Measurements from ENCODE around the gene PFDN4.
"Not testable (repeated sequence)": the region's sequence is repeated elsewhere in the genome, so short reads cannot be mapped to it uniquely, and the experiment has no call there.

Gene PFDN4

GRCh38 chr20:54234991-54235390 is 27.1 kb downstream of the PFDN4 start:
- DNase-seq (ENCODE audit: low read depth) = peak; percentile 78
- H3K9me3 ChIP-seq (ENCODE audit: control insufficient read depth, low read length) = peaks cover 3% of the 10 kb centered on the region
- peaks cover 11% of the 10 kb centered on the region for H3K27me3 ChIP-seq (replicated peaks; ENCODE audit: control insufficient read depth, insufficient read depth, low read length)
- H3K36me3 ChIP-seq (ENCODE audit: control insufficient read depth, insufficient read depth, low read length, severe bottlenecking) = no peaks in the 10 kb centered on the region
- no peak overlapping the region for H3K4me3 ChIP-seq (ENCODE audit: low read length)
- no peak overlapping the region for H3K9ac ChIP-seq (ENCODE audit: low read length)
- H3K4me1 ChIP-seq (ENCODE audit: control insufficient read depth, insufficient read depth, low read length) = peaks cover 13% of the 10 kb centered on the region

GRCh38 chr20:54237116-54237943 is 29.4 kb downstream of the PFDN4 start:
- no peak for DNase-seq (ENCODE audit: low read depth)
- no peak overlapping the region for H3K9ac ChIP-seq (ENCODE audit: low read length)
- peaks cover 3% of the 10 kb centered on the region for H3K9me3 ChIP-seq (ENCODE audit: control insufficient read depth, low read length)
- peaks cover 11% of the 10 kb centered on the region for H3K27me3 ChIP-seq (replicated peaks; ENCODE audit: control insufficient read depth, insufficient read depth, low read length)
- no peaks in the 10 kb centered on the region for H3K4me1 ChIP-seq (ENCODE audit: control insufficient read depth, insufficient read depth, low read length)
- H3K36me3 ChIP-seq (ENCODE audit: control insufficient read depth, insufficient read depth, low read length, severe bottlenecking) = no peaks in the 10 kb centered on the region
- no peak overlapping the region for H3K4me3 ChIP-seq (ENCODE audit: low read length)

- Histone ChIP-seq H3K9ac (ENCODE audit: low read length) (no peak overlapping the region), H3K4me1 (ENCODE audit: control insufficient read depth, insufficient read depth, low read length) (no peaks in the 10 kb centered on the region), H3K4me3 (ENCODE audit: low read length) (no peak overlapping the region), H3K36me3 (ENCODE audit: control insufficient read depth, insufficient read depth, low read length, severe bottlenecking) (no peaks in the 10 kb centered on the region), H3K9me3 (ENCODE audit: control insufficient read depth, low read length) (peaks cover 7% of the 10 kb centered on the region), H3K27me3 (replicated peaks; ENCODE audit: control insufficient read depth, insufficient read depth, low read length) (no peaks in the 10 kb centered on the region)
- no peak for DNase-seq (ENCODE audit: low read depth)
Observed at GRCh38 chr20:54244113-54244512, 36.2 kb downstream of the PFDN4 start.

DNA sequence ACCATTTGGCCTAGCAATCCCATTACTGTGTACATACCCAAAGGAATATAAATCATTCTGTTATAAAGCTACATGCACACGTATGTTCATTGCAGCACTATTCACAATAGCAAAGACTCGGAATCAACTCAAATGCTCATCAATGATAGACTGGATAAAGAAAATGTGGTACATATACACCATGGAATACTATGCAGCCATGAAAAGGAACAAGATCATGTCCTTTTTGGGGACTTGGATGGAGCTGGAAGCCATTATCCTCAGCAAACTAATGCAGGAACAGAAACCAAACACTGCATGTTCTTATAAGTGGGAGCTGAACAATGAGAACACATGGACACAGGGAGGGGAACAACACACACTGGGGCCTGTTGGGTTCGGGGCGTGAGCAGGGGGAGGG is 40.8 kb downstream of the PFDN4 start:
- H3K4me3 ChIP-seq (ENCODE audit: low read length); H3K4me1 ChIP-seq (ENCODE audit: control insufficient read depth, insufficient read depth, low read length); H3K27me3 ChIP-seq (replicated peaks; ENCODE audit: control insufficient read depth, insufficient read depth, low read length); H3K36me3 ChIP-seq (ENCODE audit: control insufficient read depth, insufficient read depth, low read length, severe bottlenecking); H3K9ac ChIP-seq (ENCODE audit: low read length); H3K9me3 ChIP-seq (ENCODE audit: control insufficient read depth, low read length); DNase-seq (ENCODE audit: low read depth): not testable (repeated sequence)

GRCh38 chr20:54250691-54251090 is 42.8 kb downstream of the PFDN4 start:
- no peaks in the 10 kb centered on the region for H3K36me3 ChIP-seq (ENCODE audit: control insufficient read depth, insufficient read depth, low read length, severe bottlenecking)
- no peak for DNase-seq (ENCODE audit: low read depth)

DNA sequence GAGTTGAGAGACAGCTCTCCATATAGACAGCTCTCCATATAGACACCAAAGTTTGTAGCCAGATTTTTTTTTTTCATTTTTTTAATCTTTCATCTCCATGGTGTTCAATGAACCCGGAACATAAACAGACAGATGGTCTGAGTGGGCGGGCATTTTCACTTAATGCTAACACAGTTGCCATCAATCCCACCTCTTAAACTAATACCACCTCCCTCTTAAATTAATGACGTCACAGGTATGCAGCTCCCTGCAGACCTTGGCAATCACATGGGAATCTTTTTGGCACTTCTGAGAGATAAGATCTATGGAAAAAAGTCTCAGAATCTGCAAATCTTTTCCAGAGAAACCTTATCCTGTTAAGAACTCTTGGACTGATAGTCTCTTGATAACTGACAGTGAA is 43.2 kb downstream of the PFDN4 start:
- peaks cover 7% of the 10 kb centered on the region for H3K9me3 ChIP-seq (ENCODE audit: control insufficient read depth, low read length)
- no peaks in the 10 kb centered on the region for H3K36me3 ChIP-seq (ENCODE audit: control insufficient read depth, insufficient read depth, low read length, severe bottlenecking)
- no peak for DNase-seq (ENCODE audit: low read depth)
- no peak overlapping the region for H3K9ac ChIP-seq (ENCODE audit: low read length)
- H3K4me3 ChIP-seq (ENCODE audit: low read length) = no peak overlapping the region
- peaks cover 13% of the 10 kb centered on the region for H3K4me1 ChIP-seq (ENCODE audit: control insufficient read depth, insufficient read depth, low read length)
- no peaks in the 10 kb centered on the region for H3K27me3 ChIP-seq (replicated peaks; ENCODE audit: control insufficient read depth, insufficient read depth, low read length)

More at GRCh38 chr20:54250691-54251090, 42.8 kb downstream of the PFDN4 start:
- no peaks in the 10 kb centered on the region for H3K27me3 ChIP-seq (replicated peaks; ENCODE audit: control insufficient read depth, insufficient read depth, low read length)
- H3K4me1 ChIP-seq (ENCODE audit: control insufficient read depth, insufficient read depth, low read length) = peaks cover 10% of the 10 kb centered on the region
- H3K9ac ChIP-seq (ENCODE audit: low read length) = no peak overlapping the region
- H3K4me3 ChIP-seq (ENCODE audit: low read length) = no peak overlapping the region
- peaks cover 7% of the 10 kb centered on the region for H3K9me3 ChIP-seq (ENCODE audit: control insufficient read depth, low read length)

GRCh38 chr20:54254596-54254995 is 46.7 kb downstream of the PFDN4 start:
- H3K36me3 ChIP-seq (ENCODE audit: control insufficient read depth, insufficient read depth, low read length, severe bottlenecking) = no peaks in the 10 kb centered on the region
- no peaks in the 10 kb centered on the region for H3K27me3 ChIP-seq (replicated peaks; ENCODE audit: control insufficient read depth, insufficient read depth, low read length)
- H3K9ac ChIP-seq (ENCODE audit: low read length) = no peak overlapping the region
- peak; percentile 27 for DNase-seq (ENCODE audit: low read depth)
- H3K4me3 ChIP-seq (ENCODE audit: low read length) = no peak overlapping the region
- no peaks in the 10 kb centered on the region for H3K9me3 ChIP-seq (ENCODE audit: control insufficient read depth, low read length)
- H3K4me1 ChIP-seq (ENCODE audit: control insufficient read depth, insufficient read depth, low read length) = peaks cover 26% of the 10 kb centered on the region

GRCh38 chr20:54255157-54255556 is 47.3 kb downstream of the PFDN4 start:
- peak; percentile 69 for DNase-seq (ENCODE audit: low read depth)
- H3K36me3 ChIP-seq (ENCODE audit: control insufficient read depth, insufficient read depth, low read length, severe bottlenecking) = no peaks in the 10 kb centered on the region

DNA sequence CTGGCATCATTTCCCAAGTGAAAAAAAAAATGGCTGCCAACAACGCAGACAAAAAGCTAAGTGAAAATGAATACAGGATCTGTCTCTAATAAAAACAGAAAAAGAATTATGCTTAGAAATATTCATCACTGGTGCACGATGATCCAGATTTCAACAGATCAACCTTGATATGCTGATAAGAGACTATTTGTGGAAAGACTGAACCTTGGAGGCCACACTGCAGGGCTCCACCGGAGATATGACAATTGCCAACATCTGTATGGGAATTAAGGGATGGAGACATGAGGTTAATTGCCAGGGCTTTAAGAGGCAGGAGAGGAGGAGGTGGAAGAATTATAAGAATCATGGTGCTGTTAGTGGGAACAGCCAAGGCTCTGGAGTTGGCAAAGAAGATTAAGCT is 48.3 kb downstream of the PFDN4 start:
- Histone ChIP-seq H3K4me1 (ENCODE audit: control insufficient read depth, insufficient read depth, low read length) (peaks cover 26% of the 10 kb centered on the region), H3K9ac (ENCODE audit: low read length) (no peak overlapping the region), H3K4me3 (ENCODE audit: low read length) (peak overlapping the region; percentile 0), H3K36me3 (ENCODE audit: control insufficient read depth, insufficient read depth, low read length, severe bottlenecking) (no peaks in the 10 kb centered on the region), H3K9me3 (ENCODE audit: control insufficient read depth, low read length) (no peaks in the 10 kb centered on the region), H3K27me3 (replicated peaks; ENCODE audit: control insufficient read depth, insufficient read depth, low read length) (no peaks in the 10 kb centered on the region)
- DNase-seq (ENCODE audit: low read depth) = no peak

More at GRCh38 chr20:54255157-54255556, 47.3 kb downstream of the PFDN4 start:
- Histone ChIP-seq H3K27me3 (replicated peaks; ENCODE audit: control insufficient read depth, insufficient read depth, low read length) (no peaks in the 10 kb centered on the region), H3K4me1 (ENCODE audit: control insufficient read depth, insufficient read depth, low read length) (peaks cover 26% of the 10 kb centered on the region), H3K4me3 (ENCODE audit: low read length) (no peak overlapping the region), H3K9me3 (ENCODE audit: control insufficient read depth, low read length) (no peaks in the 10 kb centered on the region), H3K9ac (ENCODE audit: low read length) (no peak overlapping the region)

DNA sequence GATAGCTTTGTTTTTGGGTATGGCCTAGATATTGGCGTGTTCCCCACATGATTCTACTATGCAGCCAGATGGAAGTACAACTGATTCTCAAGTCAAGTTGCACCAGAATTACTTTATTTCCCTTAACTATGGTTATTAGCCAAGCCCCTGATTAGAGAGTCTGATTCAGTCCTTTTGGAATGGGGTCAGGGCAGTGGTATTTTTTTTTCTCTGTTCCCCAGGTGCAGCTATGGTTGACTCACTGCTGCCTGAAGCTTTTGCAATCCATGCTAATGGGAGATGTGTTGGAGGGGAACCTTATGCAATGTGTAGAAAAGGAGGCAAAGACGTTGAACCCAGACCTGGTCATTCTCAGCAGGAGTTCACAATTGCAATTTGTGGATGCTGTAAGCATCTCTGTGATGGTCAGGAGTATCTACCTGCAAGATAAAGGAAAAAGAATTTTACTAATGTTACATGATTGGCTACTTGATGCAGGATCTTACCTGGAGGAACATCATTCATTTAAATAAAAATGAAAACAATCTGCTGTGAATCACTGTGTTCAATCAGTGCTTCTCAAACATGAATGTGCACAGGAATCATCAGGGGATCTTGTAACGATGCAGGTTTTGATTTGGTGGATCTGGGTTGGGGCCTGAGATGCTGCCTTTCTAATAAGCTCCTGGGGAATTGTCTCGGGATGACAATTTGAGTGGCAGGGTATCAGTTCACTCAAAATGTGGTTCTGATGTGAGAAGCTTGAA is 49.4 kb downstream of the PFDN4 start:
- peak; percentile 83 for DNase-seq (ENCODE audit: low read depth)

DNA sequence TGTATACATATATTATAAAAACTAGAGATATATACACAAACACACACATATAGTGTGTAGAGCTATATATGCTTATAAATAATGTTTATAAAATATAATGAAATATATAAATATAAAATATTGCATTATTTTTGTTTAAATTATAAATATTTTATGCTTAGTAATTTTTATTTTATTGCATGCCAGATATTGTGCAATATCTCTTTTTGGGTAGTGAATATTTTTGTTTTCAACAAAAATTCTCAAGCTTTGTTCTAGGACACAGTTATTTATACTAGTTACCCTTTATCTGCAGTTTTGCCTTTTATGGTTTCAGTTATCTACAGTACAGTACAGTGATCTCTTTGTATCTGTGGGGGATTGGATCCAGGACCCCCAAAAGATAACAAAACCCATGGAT is 52.2 kb downstream of the PFDN4 start:
- Histone ChIP-seq H3K9ac (ENCODE audit: low read length) (no peak overlapping the region), H3K27me3 (replicated peaks; ENCODE audit: control insufficient read depth, insufficient read depth, low read length) (no peaks in the 10 kb centered on the region), H3K9me3 (ENCODE audit: control insufficient read depth, low read length) (no peaks in the 10 kb centered on the region), H3K36me3 (ENCODE audit: control insufficient read depth, insufficient read depth, low read length, severe bottlenecking) (no peaks in the 10 kb centered on the region), H3K4me1 (ENCODE audit: control insufficient read depth, insufficient read depth, low read length) (peaks cover 20% of the 10 kb centered on the region), H3K4me3 (ENCODE audit: low read length) (no peak overlapping the region)
- DNase-seq (ENCODE audit: low read depth) = peak; percentile 31

More for the DNA sequence above, 49.4 kb downstream of the PFDN4 start:
- H3K9ac ChIP-seq (ENCODE audit: low read length) = no peak overlapping the region
- H3K36me3 ChIP-seq (ENCODE audit: control insufficient read depth, insufficient read depth, low read length, severe bottlenecking) = no peaks in the 10 kb centered on the region
- H3K4me3 ChIP-seq (ENCODE audit: low read length) = no peak overlapping the region
- no peaks in the 10 kb centered on the region for H3K9me3 ChIP-seq (ENCODE audit: control insufficient read depth, low read length)
- peaks cover 26% of the 10 kb centered on the region for H3K4me1 ChIP-seq (ENCODE audit: control insufficient read depth, insufficient read depth, low read length)
- H3K27me3 ChIP-seq (replicated peaks; ENCODE audit: control insufficient read depth, insufficient read depth, low read length) = no peaks in the 10 kb centered on the region

Data from adipocyte (in vitro differentiated cells).